OCI-M2 (cell line): ENCODE data around the gene KDELR3.

Source experiments
- DNase-seq: peaks from one replicate; lab custom pipeline; 2025; ENCODE audit not compliant: unreplicated experiment; lab: John Stamatoyannopoulos, UW

Gene KDELR3

DNA sequence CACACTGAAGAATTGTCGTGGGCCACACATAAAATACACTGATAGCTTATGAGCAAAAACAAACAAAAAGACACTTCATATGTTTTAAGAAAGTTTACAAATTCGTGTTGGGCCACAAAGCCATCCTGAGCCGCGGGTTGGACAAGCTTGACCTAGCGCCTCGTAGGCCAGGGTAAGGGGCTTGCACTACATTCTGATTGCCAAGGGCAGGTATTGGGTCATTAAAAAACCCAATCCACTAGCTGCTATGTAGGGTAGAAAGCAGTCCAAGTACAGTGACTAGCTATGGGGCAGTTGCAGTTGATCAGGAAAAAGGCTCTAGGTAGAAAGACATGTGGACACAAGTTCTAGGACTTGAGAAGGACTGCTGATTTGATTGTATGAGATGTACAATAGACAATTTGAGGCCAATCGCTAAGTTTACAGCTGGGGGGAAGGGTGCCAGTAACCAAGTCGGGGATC lies 14.0 kb downstream of the KDELR3 start:
- DNase-seq: no peak

DNA sequence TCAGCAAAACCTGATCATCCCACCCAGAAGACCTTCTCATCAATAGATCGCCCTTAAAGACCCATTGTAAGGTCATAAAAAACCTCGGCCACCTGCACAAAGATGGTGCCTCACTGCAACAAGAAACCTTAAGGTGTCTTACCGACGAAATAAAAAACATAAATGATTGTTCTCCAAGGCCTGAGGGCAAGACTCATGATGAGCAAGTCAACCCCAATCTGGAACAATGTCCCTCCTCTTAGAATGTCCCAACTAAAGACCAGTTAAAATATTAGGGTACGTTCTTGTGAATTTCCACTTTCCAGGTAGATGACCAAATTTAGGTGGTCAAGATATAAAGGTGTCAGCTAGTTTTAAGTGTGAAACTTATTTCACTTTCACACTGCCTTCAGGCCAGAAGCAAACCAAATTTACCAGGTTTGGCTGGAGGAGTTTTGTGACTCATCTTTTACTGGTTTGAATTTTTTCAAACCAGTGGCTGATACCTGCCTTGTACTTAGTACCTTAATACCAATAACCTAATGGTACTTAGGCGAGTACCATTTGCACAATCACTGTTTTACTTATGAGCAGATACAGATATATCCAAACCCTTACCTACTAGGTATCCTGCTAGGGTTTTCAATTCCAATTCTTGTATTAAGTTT lies 14.9 kb downstream of the KDELR3 start:
- no peak for DNase-seq

DNA sequence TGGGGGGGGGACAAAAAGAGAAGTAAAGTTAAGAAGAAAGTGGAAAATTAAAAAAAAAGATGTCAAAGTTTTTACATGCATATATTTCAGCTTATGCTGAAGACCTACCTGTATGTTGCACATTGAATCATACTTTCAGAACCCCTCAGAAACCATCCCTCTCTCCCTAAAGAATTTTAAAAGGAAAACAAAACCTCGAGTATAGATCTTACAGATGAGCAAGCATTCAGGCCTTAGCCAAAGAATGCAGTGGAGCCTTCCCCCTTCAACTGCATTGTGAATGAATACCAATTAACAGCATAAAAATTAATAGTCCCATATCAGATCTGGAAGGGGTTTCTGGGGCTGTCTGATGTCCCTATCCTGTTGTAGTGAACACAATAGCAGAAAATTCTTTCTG lies 16.3 kb downstream of the KDELR3 start:
- no peak for DNase-seq

DNA sequence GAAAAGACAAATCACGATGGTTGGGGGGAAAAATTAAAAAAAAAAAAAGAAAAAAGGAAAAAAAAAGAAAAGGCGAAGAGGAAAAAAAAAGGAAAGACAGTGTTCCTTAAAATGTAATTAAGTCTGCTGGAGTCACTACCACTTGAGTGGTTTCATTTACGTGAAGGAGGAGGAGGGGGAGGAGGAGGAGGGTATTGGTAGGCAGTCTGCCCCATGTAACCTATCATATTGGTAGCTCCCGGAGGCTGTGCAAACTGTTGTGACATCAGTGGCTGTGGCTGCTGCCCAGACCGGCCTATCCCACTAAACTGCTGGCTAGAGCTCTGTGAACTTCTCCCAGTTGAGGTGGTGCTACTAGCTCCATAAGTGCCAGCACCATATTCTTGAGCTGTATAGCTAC lies 17.9 kb downstream of the KDELR3 start:
- DNase-seq: no peak

DNA sequence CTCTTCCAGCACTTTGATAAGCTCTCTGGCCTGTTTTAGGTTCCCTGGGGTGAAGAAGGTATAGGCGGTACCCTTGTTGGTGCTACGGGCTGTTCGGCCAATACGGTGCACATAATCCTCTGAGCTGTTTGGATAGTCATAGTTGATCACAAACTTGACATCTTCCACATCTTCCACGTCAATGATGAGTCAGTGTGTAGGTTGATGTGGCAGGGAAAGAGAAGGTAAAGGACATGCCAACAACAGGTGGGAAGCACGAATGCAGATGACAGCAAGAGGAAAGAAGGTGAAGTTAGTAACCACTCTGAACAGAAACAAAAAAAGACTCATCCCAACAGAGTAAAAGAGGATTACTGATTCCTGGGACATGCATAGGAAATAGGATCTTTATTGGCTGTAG lies 20.1 kb downstream of the KDELR3 start:
- DNase-seq: no peak

DNA sequence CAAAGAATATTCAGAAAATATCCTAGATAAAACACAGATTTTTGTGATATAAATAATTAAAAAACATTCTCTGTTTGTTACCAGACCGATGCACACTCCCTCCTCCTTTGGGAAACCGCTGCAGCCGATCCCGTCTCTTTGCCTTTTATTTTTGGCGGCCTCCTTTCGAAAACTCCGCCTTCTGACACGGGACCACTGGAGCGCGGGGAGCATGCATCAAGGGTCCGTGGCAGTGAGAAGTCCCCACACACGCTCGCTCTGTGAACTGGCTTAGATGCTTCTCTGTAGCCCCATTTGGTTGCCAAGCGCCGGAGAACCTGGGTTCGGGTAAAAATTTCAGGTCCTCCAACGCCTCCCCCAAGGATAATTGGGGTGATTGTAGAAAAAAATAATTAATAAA lies 21.2 kb downstream of the KDELR3 start:
- DNase-seq: no peak

DNA sequence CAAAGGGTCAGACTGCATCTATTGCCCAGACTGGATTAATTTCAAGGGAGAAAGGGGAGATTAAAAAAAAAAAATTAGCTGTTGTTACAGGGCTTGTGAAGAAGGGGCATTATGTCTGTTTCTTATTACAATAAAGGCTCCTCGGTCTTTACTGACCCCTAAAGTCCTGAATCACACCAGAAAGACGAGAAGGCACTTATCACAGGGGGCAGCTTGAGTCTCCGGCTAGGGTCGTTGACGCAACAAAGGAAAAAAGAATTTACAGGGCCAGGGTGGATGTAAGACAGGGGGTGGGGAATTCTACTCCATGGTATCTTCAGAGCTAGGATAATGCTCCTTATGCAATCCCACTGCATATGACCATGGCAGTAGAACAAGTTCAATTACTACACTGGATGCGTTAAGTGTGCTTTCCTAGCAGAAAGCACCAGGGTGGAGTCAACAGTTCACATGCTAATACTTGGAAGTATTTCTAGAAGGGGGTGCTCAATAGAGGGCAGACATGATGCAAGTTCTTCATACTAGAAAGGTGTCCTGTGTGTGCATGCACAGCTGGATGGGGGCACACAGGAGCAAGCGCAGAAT lies 21.8 kb downstream of the KDELR3 start:
- no peak for DNase-seq

DNA sequence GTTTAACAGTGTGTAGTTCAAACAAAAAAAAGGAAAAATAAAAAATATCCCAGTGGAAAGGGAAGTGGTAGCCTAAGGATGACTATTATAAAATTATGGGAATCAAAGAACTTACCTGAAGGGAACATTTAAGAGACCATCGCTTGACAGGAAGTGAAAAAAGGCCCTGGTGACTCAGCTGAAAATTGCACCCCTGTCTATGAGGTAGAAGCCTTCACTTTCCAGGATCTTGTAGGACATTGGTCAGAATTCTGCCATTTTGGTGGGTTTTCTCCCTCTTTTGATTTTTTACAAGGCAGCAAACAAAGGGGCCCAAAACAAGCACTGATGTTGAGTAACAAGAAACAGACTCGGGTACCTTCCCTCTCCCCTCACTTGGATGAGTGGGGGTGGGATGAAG lies 22.6 kb downstream of the KDELR3 start:
- DNase-seq: no peak

DNA sequence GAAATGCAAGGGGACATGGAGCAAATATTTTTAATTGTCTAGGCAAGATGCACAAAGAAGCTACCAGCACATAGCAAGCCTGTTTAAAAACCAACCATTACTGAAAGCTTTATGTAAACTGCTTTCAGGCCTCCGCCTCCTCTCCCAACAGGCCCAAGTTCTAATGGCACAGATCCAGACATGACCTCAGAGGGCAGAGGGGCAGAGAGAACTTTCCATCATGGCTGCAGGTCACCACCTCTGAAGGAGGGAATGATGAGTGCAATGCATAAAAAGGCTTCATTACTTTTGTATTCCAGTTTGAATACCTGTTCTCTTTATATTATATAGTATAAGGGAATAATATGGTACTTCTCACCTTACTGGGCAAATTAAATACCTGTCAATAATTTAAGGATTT lies 23.0 kb downstream of the KDELR3 start:
- DNase-seq: no peak

DNA sequence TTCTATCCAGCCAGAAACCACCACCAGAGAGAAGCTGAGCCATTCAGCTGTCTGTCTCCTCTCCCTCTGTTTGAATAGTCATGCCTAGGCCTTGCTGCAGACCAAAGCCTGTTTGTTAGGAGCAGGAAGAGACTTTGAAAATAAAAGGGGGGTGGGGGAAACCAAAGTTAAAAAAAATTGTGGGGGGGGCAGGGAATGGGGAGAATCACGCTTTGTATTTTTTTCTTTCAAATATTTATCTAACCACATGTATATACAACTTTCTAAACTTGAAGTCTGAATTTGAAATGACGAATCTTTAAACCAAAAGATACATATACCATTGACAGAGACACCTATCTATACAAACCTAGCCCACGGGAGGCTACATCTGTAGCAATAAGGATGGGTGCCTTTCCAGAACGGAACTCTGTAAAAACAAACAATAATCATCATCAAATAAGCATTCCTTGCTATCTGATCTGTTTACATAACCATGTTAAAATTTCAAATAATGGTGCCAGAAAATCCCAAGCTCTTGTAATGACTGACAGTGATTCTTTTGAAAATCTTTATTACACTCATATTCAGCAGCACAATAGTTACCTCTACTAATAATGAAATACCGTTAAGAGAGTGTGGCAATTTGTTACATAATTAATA lies 23.9 kb downstream of the KDELR3 start:
- no peak for DNase-seq

DNA sequence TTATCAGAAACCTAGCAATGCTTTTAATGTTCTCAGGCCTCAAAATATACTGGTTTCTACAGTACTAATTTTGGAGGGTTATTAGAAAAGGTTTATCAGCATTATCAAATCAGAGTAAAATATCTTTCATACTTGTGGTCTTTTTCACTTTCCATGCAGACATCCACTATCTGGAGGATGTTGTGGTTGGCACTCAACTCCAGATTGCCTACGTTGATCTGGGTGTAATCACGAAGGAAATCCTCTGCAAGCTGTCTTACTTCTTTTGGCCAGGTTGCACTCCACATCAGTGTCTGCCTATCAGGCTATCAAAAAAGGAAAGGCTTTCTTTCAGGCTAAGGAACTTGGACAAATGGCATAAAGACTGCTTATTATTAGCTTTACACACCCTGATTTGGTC lies 26.6 kb downstream of the KDELR3 start:
- DNase-seq: no peak

DNA sequence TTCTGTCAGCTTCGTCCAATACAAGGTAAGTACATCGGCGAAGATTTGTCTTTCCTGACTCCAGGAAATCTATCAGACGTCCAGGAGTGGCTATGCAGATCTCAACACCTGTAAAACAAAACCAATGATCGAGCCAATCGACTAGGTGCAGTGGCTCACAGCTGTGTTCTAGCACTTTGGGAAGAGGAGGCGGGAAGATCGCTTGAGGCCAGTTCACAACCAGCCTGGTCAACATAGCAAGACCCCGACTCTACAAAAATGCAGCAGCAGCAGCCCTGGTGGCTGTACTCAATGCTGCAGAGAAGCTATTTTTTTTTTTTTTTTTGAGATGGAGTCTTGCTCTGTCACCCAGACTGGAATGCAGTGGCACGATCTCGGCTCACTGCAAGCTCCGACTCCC lies 27.0 kb downstream of the KDELR3 start:
- DNase-seq: no peak

DNA sequence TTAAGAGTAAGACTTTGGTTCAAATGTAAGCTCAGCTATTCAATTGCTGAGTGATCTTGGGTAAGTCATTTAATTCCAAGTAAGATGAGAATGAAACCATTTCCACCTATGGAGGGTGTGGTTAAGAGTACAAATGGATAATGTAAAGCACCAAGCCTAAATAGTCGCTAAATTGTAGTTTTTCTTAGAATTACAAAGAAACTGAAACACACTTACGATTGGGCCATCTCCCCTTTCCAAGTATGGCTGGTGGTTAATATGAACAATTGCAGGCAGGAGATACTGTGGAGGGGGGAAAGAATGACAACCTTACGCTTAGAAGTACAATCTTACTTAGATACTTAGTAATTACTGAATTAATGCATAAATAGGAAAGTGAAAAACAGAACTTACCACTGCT lies 30.0 kb downstream of the KDELR3 start:
- DNase-seq: no peak

DNA sequence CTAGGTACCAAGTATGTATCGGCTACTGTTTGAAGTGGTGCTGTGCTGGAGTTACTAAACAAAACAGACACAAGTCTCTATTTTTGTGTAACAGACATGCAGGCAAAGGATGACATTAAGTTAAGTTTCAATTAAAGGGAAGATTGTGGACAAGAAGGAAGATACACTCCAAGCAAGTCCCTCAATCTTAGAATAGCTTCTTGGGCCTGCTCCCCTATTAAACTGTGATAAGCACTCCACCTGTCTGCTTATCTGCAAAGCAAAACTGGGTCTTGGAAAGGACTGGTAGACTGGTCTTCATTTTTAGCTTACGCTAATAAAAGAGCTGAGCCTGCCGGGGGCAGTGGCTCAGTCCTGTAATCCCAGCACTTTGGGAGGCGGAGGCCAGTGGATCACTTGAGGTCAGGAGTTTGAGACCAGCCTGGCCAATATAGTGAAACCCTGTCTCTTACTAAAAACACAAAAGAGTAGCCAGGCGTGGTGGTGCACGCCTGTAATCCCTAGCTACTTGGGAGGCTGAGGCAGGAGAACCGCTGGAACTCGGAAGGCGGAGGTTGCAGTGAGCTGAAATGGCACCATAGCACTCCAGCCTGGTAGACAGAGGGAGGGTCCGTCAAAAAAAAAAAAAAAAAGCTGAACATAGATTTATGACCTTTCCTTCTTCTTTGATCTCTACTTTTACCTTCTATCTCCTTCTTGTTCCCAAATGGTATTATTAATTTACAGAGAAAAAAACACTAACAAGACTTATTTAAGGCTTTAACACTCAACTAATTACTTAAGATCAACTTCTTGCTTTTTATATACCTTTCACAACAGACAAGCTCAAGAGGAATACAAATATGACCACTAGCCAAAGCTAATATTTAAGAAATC lies 34.1 kb downstream of the KDELR3 start:
- no peak for DNase-seq

DNA sequence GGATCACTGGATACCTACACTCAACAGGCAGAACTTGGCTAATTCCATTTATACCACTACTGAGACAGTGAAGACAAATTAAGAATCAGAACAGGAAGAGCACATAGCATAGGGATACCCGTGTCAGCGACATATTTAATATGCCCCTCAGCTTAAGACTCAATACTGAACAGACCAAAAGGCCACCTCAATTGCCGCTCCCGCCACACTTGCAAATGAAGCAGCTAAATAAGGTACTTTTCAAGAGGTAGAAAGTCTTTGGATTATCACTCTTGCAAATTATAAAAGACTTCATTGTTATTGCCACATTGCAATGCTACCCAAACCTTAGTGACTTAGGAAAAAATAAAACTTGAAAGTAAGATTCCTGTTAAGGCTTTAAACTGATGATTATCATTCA lies 35.1 kb downstream of the KDELR3 start:
- DNase-seq: no peak

DNA sequence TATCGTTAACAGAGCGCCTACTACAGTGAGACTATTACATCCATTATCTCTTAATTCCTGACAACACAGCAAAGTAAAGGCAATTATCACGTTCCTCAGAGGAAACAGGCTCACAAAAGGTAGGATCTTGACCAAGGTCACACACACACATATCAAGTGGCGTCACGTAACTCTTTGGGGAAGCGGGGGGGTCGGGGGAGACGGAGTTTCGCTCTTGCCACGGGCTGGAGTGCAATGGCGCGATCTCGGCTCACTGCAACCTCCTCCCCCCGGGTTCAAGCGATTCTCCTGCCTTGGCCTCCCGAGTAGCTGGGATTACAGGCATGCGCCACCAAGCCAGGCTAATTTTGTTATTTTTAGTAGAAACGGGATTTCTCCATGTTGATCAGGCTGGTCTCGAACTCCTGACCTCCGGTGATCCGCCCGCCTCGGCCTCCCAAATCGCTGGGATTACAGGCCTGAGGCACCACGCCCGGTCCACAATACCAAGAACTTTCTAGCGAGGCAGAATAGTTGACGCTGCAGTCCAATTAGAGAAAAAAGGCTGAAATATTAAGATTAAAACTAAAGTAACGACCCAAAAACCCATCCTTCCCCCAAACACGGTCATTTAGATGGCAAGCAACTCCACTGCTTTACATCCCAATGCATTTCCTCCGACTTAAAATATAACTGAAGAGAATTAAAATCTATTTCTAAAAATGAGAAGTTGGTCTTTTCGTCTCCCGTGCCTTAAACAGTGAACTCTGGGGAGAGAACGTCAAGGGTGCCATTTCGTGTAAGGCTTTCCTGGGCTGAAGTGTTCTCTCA lies 37.0 kb downstream of the KDELR3 start:
- DNase-seq: no peak

DNA sequence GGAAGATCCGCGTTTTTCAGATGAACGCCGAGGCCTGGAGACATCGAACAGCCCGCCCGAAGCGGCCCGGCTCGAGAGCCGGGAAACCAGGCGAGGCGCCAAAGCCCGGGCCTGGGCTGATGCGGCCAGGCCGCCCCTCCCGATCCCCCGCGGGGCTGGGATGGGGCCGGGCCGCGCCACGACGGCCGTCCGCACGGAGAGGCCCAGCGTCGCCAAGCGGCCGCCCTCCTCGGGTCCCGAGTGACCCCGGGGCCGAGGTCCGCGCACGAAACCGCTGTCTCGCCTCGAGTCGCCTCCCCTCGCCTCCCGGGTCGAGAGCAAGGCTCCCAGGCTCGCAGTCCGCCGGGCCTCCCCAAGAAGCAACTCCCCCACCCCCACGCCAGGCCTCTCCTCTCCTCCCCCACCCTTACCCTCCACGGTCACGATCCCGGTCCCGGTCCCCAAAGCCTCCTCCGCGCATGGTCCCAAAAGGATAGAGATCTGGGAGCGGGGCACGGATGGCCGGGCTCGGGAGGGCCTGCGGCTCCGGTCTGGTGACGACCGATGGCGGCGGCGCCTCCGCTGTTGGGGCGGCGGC lies 37.7 kb downstream of the KDELR3 start:
- no peak for DNase-seq

DNA sequence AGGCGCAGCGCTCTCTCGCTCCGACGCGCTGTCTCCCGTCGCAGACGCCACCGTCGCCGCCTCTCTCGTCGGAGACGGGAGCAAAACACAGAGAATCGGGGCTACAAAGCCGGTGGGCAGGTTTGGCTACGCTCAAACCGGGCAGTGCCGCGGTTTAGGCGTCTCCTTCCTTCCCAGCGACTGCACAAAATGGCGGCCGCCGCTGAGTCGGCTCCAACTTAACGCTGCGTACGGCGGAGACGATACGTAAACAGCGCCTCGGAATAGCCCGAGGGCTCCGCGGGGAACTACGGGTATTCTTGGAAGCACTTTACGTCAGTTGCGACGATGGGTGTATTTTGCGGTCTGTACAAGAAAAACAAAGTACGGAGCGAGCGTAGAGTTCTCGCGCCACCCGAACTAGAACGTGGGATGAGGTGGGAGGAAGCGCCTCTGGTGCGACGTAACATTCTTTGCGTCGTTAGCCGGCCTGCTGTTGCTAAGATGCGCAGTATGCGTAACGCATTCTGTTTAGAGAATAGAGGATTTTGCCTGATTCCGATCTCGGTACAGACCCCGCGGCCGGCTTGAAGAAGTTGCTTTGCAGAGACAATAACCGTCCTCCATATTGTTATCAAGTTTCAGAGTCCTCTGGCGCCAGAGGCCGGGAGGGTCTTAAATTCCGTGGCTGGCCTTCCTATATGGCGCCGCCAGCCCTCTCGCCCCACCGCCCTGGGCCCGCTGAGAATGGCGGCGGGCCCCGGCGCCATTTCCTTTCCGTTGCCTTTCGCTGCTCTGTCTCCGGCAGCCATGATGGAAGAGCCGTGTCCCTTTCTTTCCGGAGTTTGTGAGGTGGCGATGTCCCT lies 38.4 kb downstream of the KDELR3 start, which contains the start of gene DDX17:
TSS of gene DDX17 (minus strand) at position 194 of the 845 bp plus-strand sequence.
- peak; percentile 94 for DNase-seq

DNA sequence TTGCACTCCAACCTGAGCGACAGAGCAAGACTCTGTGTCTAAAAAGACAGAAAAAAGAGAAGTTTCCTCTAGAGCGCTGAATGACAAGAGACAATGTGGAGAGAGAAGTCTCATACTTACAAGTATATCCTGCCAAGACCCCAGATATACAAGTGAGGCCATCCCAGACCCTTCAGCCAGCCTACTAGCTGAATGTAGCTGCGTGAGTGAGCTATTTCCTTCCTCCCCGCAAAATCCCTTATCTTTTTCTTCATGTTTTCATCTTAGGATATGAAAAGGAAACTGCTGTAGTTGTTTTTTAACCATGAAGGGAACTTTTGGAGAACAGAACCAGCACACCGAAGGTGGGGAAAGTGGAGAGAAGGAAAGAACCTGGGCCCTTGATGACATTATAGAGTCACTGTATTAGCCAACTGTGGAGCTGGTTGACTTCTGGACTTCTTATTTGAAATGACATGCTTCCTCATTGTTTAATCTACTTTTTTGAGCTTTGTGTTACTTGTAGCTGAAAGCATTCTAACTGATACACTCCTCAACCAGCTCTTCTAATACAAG lies 42.6 kb downstream of the KDELR3 start:
- DNase-seq: no peak
